HG03280 (cell line): Measurements from ENCODE around the gene ROR1.

ENCODE experiments used
- ATAC-seq: cut with Tn5 transposase; IDR thresholded peaks from one replicate; pipeline ENCODE4 v1.9.1; 2021; ENCODE audit warnings: mild to moderate bottlenecking, moderate library complexity; ENCODE audit not compliant: unreplicated experiment

ROR1 gene

GRCh38 chr1:64122588-64122987 is 348.8 kb downstream of the ROR1 start:
- no peak for ATAC-seq

GRCh38 chr1:64124704-64125440 is 351.1 kb downstream of the ROR1 start:
- no peak for ATAC-seq

GRCh38 chr1:64126581-64126980 is 352.8 kb downstream of the ROR1 start:
- ATAC-seq = no peak

GRCh38 chr1:64127297-64127696 is 353.5 kb downstream of the ROR1 start:
- no peak for ATAC-seq

- no peak for ATAC-seq
Observed at GRCh38 chr1:64129701-64130100, 355.9 kb downstream of the ROR1 start.

GRCh38 chr1:64131155-64131554 is 357.3 kb downstream of the ROR1 start:
- ATAC-seq = no peak

GRCh38 chr1:64133036-64133435 is 359.2 kb downstream of the ROR1 start:
- ATAC-seq = no peak

GRCh38 chr1:64135462-64136223 is 361.8 kb downstream of the ROR1 start:
- ATAC-seq = no peak

- ATAC-seq = no peak
Observed at GRCh38 chr1:64136296-64136695, 362.5 kb downstream of the ROR1 start.

GRCh38 chr1:64136752-64137411 is 363.1 kb downstream of the ROR1 start:
- ATAC-seq = peak; percentile 76

GRCh38 chr1:64137412-64137803 is 363.6 kb downstream of the ROR1 start:
- ATAC-seq = no peak

- ATAC-seq = no peak
Observed at GRCh38 chr1:64139877-64140276, 366.1 kb downstream of the ROR1 start.

- ATAC-seq = no peak
Observed at GRCh38 chr1:64140596-64140995, 366.8 kb downstream of the ROR1 start.

GRCh38 chr1:64147045-64147724 is 373.4 kb downstream of the ROR1 start:
- ATAC-seq = no peak

- ATAC-seq = no peak
Observed at GRCh38 chr1:64147759-64148158, 373.9 kb downstream of the ROR1 start.

- no peak for ATAC-seq
Observed at GRCh38 chr1:64150266-64150665, 376.4 kb downstream of the ROR1 start.

- no peak for ATAC-seq
Observed at GRCh38 chr1:64150729-64151230, 377.0 kb downstream of the ROR1 start.

GRCh38 chr1:64155278-64155677 is 381.5 kb downstream of the ROR1 start:
- no peak for ATAC-seq

- ATAC-seq = no peak
Observed at GRCh38 chr1:64161357-64161941, 387.6 kb downstream of the ROR1 start.

- ATAC-seq = no peak
Observed at GRCh38 chr1:64162151-64162550, 388.3 kb downstream of the ROR1 start.

GRCh38 chr1:64162804-64163203 is 389.0 kb downstream of the ROR1 start:
- no peak for ATAC-seq
